ENCODE measurements around the gene MAD1L1.
"Not testable (repeated sequence)": the region's sequence is repeated elsewhere in the genome, so short reads cannot be mapped to it uniquely, and the experiment has no call there.

MAD1L1 gene

GRCh38 chr7:1844336-1844950, 388.3 kb downstream of the MAD1L1 start:
- DNase-seq: no peak

- DNase-seq: no peak
Measured at GRCh38 chr7:1843921-1844335, 388.8 kb downstream of the MAD1L1 start.

GRCh38 chr7:1843271-1843861, 389.4 kb downstream of the MAD1L1 start:
- DNase-seq: no peak

- no peak for DNase-seq
Measured at GRCh38 chr7:1842321-1843221, 390.2 kb downstream of the MAD1L1 start.

GRCh38 chr7:1841286-1842021, 391.3 kb downstream of the MAD1L1 start:
- not testable (repeated sequence) for DNase-seq

- DNase-seq: not testable (repeated sequence)
Measured at GRCh38 chr7:1840744-1841143, 392.0 kb downstream of the MAD1L1 start.

- no peak for DNase-seq
Measured at GRCh38 chr7:1839701-1840100, 393.0 kb downstream of the MAD1L1 start.

GRCh38 chr7:1838911-1839531, 393.7 kb downstream of the MAD1L1 start:
- DNase-seq: not testable (repeated sequence)

GRCh38 chr7:1838544-1838872, 394.2 kb downstream of the MAD1L1 start:
- DNase-seq: not testable (repeated sequence)

GRCh38 chr7:1837696-1838543, 394.8 kb downstream of the MAD1L1 start:
- DNase-seq: not testable (repeated sequence)

GRCh38 chr7:1831933-1832535, 400.7 kb downstream of the MAD1L1 start:
- DNase-seq: not testable (repeated sequence)

GRCh38 chr7:1831471-1831870, 401.3 kb downstream of the MAD1L1 start:
- not testable (repeated sequence) for DNase-seq

GRCh38 chr7:1829668-1830067, 403.1 kb downstream of the MAD1L1 start:
- not testable (repeated sequence) for DNase-seq

- DNase-seq: no peak
Measured at GRCh38 chr7:1829111-1829510, 403.6 kb downstream of the MAD1L1 start.

GRCh38 chr7:1828170-1828569, 404.6 kb downstream of the MAD1L1 start:
- DNase-seq: not testable (repeated sequence)

GRCh38 chr7:1827521-1827981, 405.2 kb downstream of the MAD1L1 start:
- not testable (repeated sequence) for DNase-seq

GRCh38 chr7:1826931-1827330, 405.8 kb downstream of the MAD1L1 start:
- DNase-seq: not testable (repeated sequence)

GRCh38 chr7:1825897-1826741, 406.6 kb downstream of the MAD1L1 start:
- no peak for DNase-seq

GRCh38 chr7:1825647-1825896, 407.2 kb downstream of the MAD1L1 start:
- not testable (repeated sequence) for DNase-seq

- DNase-seq: not testable (repeated sequence)
Measured at GRCh38 chr7:1824882-1825646, 407.7 kb downstream of the MAD1L1 start.

Data from kidney glomerular epithelial cell (primary cell).